PC-3 (cell line): Measurements from ENCODE around the gene ENPP7.

ENCODE experiments used
- CTCF ChIP-seq: fragments of 300-600 bp; sonication (generic); conservative IDR thresholded peaks from 2 replicates; pipeline ENCODE4 v1.5.1; 2017; ENCODE audit warnings: antibody characterized with exemption, low read depth, mild to moderate bottlenecking, low read length
- EZH2phosphoT487 ChIP-seq: fragments of 300-600 bp; sonication (generic); IDR thresholded peaks from 2 replicates; pipeline ENCODE4 v1.6.1; 2018; ENCODE audit warnings: mild to moderate bottlenecking, antibody characterized with exemption, low read length, borderline replicate concordance

DNA sequence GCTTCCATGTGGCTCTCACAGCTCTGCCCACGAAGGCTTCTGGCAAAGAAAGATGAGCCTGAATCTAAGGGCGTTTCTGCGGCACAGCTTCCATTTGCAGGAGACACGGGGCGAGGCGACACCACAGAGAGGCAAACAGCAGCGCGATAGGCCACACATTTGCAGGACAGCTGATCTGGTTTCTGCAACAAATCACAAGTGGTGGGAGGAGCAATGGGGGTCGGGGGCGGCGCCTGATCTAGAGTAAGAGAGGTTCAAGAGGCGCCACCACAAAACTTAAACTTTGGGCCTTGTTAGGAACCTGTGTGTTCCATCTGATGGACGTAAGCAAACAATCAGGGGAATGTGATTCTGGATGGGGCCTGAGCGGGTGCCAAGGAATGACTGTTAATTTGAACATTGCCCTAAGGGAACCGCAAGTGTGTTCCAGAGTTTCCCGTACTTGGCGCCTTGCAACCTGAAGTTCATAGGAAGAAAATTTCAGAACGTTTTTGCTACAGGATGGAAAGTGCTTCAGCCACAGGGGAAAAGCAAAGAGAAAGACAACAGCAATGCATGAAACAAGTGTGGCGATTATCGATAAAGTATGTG, 18.9 kb upstream of the ENPP7 start:
- no peak for TF ChIP-seq CTCF
- no peak for TF ChIP-seq EZH2phosphoT487
